ENCODE results near the gene GNL2.
"Not testable (repeated sequence)": the region's sequence is repeated elsewhere in the genome, so short reads cannot be mapped to it uniquely, and the experiment has no call there.

Gene GNL2

GRCh38 chr1:37561133-37562132 is 34.3 kb downstream of the GNL2 start:
- in situ Hi-C loops (cut with MboI; ENCODE audit: low sequenced_read_pairs), result no loop called here

GRCh38 chr1:37560401-37561132 is 35.2 kb downstream of the GNL2 start:
- in situ Hi-C loops (cut with MboI; ENCODE audit: low sequenced_read_pairs), result no loop called here

- in situ Hi-C loops (cut with MboI; ENCODE audit: low sequenced_read_pairs), result not testable (repeated sequence)
Observed at GRCh38 chr1:37559957-37560379, 35.8 kb downstream of the GNL2 start.

- in situ Hi-C loops (cut with MboI; ENCODE audit: low sequenced_read_pairs), result no loop called here
Observed at GRCh38 chr1:37559080-37559479, 36.7 kb downstream of the GNL2 start.

GRCh38 chr1:37558411-37558810 is 37.3 kb downstream of the GNL2 start:
- in situ Hi-C loops (cut with MboI; ENCODE audit: low sequenced_read_pairs), result no loop called here

- in situ Hi-C loops (cut with MboI; ENCODE audit: low sequenced_read_pairs), result no loop called here
Observed at GRCh38 chr1:37557402-37557801, 38.3 kb downstream of the GNL2 start.

- in situ Hi-C loops (cut with MboI; ENCODE audit: low sequenced_read_pairs), result no loop called here
Observed at GRCh38 chr1:37556712-37557196, 39.0 kb downstream of the GNL2 start, which contains the start of gene DNALI1. DNALI1 (plus strand) TSS chr1:37556940; CDS start chr1:37556995, 55 bp downstream.

- in situ Hi-C loops (cut with MboI; ENCODE audit: low sequenced_read_pairs), result no loop called here
Observed at GRCh38 chr1:37553927-37554808, 41.6 kb downstream of the GNL2 start, which contains the start of gene SNIP1. SNIP1 (minus strand) TSS chr1:37554293; CDS start chr1:37554229, 64 bp downstream.

- in situ Hi-C loops (cut with MboI; ENCODE audit: low sequenced_read_pairs), result no loop called here
Observed at GRCh38 chr1:37553598-37553926, 42.2 kb downstream of the GNL2 start.

- in situ Hi-C loops (cut with MboI; ENCODE audit: low sequenced_read_pairs), result no loop called here
Observed at GRCh38 chr1:37549341-37549740, 46.4 kb downstream of the GNL2 start.

GRCh38 chr1:37545019-37545418 is 50.7 kb downstream of the GNL2 start:
- in situ Hi-C loops (cut with MboI; ENCODE audit: low sequenced_read_pairs), result no loop called here

GRCh38 chr1:37544530-37544929 is 51.2 kb downstream of the GNL2 start:
- in situ Hi-C loops (cut with MboI; ENCODE audit: low sequenced_read_pairs), result no loop called here

GRCh38 chr1:37540036-37540785 is 55.5 kb downstream of the GNL2 start:
- in situ Hi-C loops (cut with MboI; ENCODE audit: low sequenced_read_pairs), result no loop called here

GRCh38 chr1:37539154-37539553 is 56.6 kb downstream of the GNL2 start:
- in situ Hi-C loops (cut with MboI; ENCODE audit: low sequenced_read_pairs), result not testable (repeated sequence)

GRCh38 chr1:37537378-37537777 is 58.4 kb downstream of the GNL2 start:
- in situ Hi-C loops (cut with MboI; ENCODE audit: low sequenced_read_pairs), result no loop called here

- in situ Hi-C loops (cut with MboI; ENCODE audit: low sequenced_read_pairs), result no loop called here
Observed at GRCh38 chr1:37533317-37534093, 62.2 kb downstream of the GNL2 start.

- in situ Hi-C loops (cut with MboI; ENCODE audit: low sequenced_read_pairs), result not testable (repeated sequence)
Observed at GRCh38 chr1:37532418-37533156, 63.1 kb downstream of the GNL2 start.

GRCh38 chr1:37529888-37530287 is 65.8 kb downstream of the GNL2 start:
- in situ Hi-C loops (cut with MboI; ENCODE audit: low sequenced_read_pairs), result not testable (repeated sequence)
